Measurements from ENCODE around the gene ASRGL1. TPM values are rescaled to one million over a fixed set of nuclear protein-coding genes. Genes with fewer than 3 reads are reported as not detected.

The ASRGL1 gene
- total RNA-seq, 1 donor from 2014 or later: 54.8 TPM

DNA sequence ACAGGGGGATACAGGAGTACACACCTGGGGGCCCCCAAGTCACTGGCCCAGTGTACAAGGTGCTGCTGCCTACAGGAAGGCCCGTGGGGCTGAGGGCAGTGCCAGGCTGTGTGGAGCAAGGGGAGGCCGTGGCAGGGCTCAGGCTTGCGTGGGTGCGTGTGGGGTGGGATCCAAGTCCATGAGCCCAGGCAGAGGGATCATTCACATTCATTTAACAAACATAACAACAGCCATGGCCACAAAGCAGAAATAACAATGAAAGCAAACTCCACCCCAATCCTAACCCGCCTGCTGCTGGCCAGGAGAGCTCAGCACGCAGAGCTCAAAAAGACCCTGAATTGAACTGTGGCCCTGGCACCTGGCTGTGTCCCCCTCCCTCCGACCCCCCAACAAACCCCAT lies 64.6 kb downstream of the ASRGL1 start:
- H3K36me3 ChIP-seq: no peaks in the 10 kb centered on the region
- peak overlapping the region; percentile 70 for H3K27ac ChIP-seq
- ATAC-seq: no peak
- H3K4me3 ChIP-seq: no peak overlapping the region
- peaks cover 54% of the 10 kb centered on the region for H3K4me1 ChIP-seq
- H3K27me3 ChIP-seq: no peaks in the 10 kb centered on the region
- intact Hi-C loops (cut with DNase I): no loop called here
- DNase-seq: peak; percentile 62
- H3K9me3 ChIP-seq: no peaks in the 10 kb centered on the region
- TF ChIP-seq, protein P1, sequence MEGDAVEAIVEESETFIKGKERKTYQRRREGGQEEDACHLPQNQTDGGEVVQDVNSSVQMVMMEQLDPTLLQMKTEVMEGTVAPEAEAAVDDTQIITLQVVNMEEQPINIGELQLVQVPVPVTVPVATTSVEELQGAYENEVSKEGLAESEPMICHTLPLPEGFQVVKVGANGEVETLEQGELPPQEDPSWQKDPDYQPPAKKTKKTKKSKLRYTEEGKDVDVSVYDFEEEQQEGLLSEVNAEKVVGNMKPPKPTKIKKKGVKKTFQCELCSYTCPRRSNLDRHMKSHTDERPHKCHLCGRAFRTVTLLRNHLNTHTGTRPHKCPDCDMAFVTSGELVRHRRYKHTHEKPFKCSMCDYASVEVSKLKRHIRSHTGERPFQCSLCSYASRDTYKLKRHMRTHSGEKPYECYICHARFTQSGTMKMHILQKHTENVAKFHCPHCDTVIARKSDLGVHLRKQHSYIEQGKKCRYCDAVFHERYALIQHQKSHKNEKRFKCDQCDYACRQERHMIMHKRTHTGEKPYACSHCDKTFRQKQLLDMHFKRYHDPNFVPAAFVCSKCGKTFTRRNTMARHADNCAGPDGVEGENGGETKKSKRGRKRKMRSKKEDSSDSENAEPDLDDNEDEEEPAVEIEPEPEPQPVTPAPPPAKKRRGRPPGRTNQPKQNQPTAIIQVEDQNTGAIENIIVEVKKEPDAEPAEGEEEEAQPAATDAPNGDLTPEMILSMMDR (IDR thresholded peaks at IDR 0.05): no peak

DNA sequence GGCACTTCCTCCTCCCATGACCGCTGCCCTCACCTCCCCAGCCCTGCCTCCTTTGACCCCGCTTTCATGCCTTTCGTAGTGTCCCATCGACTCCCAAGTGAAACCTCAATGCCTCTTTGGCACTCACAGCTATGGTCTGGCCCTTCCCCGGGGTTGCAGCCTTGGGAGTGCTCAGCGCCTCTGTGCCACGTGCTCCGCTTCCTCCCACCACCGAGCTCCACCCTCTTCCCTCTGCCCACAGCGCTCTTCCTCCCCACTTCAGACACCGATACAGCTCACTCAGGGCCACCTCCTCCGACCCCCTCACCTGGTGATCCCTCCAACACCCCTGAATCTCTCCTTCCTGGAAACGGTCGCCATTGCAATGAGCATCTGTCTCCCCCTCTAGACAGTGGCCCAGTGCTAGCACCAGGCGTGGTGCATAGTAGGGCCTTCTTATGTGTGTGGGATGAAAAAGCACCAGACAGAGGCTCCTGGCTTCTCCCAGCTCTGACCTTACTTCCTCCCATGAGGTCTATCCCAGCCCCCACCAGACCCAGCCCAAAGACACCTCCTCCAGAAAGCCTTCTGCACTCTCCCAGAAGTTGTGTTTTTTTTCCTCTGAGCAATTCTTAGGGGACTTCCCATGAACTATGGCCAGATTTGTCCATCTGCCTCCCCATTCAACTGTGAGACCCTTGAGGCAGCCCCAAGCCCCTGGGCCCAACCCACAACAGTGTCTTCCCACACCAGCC lies 65.1 kb downstream of the ASRGL1 start:
- Histone ChIP-seq H3K27ac (peak overlapping the region; percentile 70), H3K4me3 (no peak overlapping the region), H3K36me3 (no peaks in the 10 kb centered on the region), H3K4me1 (peaks cover 54% of the 10 kb centered on the region), H3K27me3 (no peaks in the 10 kb centered on the region), H3K9me3 (no peaks in the 10 kb centered on the region)
- TF ChIP-seq, protein P1 (IDR thresholded peaks at IDR 0.05): no peak
- intact Hi-C loops (cut with DNase I): no loop called here
- DNase-seq: peak; percentile 74
- peak; percentile 89 for ATAC-seq

DNA sequence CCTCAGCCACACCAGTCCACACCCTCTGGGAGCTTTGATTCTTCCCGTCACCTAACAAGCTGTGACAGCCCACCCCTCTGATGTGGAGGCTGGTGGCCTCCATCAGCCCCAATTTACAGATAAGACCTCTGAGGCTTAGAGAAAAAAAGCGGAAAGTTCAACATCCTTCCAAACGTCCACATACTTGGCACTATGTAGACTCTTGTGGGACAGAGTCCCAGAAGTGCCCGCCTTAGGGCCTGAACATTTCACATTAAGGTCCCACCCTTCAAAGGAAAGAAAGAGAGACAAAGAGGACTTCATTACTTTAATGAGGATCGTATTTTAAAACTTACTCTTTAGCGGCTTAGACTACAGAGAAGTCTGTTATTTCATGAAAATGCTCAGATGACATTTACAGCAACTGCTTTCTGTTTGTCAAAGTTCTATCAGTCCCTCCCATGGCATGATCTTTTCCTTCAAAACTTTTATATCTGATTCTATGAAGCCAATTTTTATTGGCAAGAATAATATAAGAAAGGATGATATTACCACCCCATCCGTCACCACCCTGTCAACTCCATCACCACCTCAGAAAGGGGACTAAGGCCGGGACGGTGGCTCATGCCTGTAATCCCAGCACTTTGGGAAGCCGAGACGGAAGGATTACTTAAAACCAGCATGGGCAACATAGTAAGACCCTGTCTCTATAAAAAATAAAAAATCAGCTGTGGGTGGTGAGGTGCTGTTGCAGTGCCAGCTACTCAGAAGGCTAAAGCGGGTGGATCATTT lies 65.9 kb downstream of the ASRGL1 start:
- intact Hi-C loops (cut with DNase I): no loop called here
- H3K27ac ChIP-seq: peak overlapping the region; percentile 70

DNA sequence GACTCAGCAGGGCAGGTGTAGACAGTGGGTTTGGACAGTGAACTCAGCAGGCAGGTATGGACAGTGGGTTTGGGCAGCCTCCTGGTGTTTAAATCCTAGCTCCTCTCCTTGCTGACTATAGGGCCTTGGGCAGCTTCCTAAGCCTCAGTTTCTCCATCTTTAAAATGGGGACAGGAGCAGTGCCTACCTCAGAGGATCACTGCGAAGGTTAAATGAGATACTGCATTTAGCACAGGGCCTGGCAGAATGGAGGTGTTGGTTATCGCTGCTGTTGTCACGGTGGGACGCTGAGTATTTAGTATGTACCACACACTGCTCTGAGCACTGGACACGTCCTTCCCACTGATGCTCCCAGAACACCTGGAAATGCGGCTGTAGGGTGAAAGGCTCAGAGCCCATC lies 67.2 kb downstream of the ASRGL1 start:
- Histone ChIP-seq H3K4me3 (no peak overlapping the region), H3K27ac (no peak overlapping the region), H3K4me1 (peaks cover 37% of the 10 kb centered on the region), H3K27me3 (no peaks in the 10 kb centered on the region), H3K9me3 (no peaks in the 10 kb centered on the region), H3K36me3 (no peaks in the 10 kb centered on the region)
- TF ChIP-seq, protein P1 (IDR thresholded peaks at IDR 0.05): no peak
- intact Hi-C loops (cut with DNase I): no loop called here
- ATAC-seq (no peak), DNase-seq (no peak)

More for the DNA sequence above, 65.9 kb downstream of the ASRGL1 start:
- TF ChIP-seq, protein P1 (IDR thresholded peaks at IDR 0.05): no peak
- H3K9me3 ChIP-seq: no peaks in the 10 kb centered on the region
- no peaks in the 10 kb centered on the region for H3K27me3 ChIP-seq
- no peaks in the 10 kb centered on the region for H3K36me3 ChIP-seq
- no peak for ATAC-seq
- no peak for DNase-seq
- no peak overlapping the region for H3K4me3 ChIP-seq
- H3K4me1 ChIP-seq: peaks cover 48% of the 10 kb centered on the region

DNA sequence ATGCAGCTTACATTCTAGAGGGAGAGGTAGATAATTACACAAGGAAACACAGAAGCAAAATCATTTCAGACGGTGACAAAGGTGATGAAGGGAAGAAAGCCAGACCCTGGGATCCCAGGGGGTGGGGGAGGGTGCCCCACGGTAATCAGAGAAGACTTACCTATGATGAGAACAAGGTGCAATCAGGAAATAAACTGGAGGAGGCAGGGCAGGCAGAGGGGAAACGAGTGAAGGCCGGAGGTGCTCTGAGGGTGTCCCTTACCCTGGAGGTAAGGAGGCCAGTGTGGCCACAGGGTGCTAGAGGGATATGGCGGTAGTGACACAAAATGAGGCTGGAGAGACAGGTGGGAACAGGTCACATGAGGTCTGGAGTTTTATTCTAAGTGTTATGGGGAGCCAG lies 67.7 kb downstream of the ASRGL1 start:
- Histone ChIP-seq H3K27ac (no peak overlapping the region), H3K36me3 (no peaks in the 10 kb centered on the region), H3K9me3 (no peaks in the 10 kb centered on the region), H3K4me3 (no peak overlapping the region), H3K4me1 (peaks cover 32% of the 10 kb centered on the region), H3K27me3 (no peaks in the 10 kb centered on the region)
- ATAC-seq: no peak
- intact Hi-C loops (cut with DNase I): no loop called here
- TF ChIP-seq, protein P1 (IDR thresholded peaks at IDR 0.05): no peak
- DNase-seq: no peak

Measured in upper lobe of right lung (tissue), 1 donor.